ENCODE results near the gene DPH2.

The DPH2 gene

DNA sequence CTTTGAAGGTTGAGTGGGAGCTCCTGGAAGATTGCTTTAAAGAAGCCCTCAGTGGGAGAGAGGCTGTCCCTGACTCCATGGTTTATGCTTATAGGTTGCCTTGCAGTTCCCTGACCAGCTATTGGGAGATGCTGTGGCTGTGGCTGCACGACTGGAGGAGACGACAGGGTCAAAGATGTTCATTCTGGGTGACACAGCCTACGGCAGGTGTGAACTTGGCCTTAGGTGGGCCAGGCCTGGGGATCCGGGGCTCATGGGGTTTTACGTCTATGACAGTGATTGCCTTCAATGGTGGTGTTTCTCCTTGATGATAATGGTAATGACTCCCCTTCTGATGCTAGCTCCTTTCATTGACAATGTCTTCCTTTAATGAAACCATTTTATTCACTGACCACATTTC lies 692 bp downstream of the DPH2 start:
- DNase-seq: no peak

DNA sequence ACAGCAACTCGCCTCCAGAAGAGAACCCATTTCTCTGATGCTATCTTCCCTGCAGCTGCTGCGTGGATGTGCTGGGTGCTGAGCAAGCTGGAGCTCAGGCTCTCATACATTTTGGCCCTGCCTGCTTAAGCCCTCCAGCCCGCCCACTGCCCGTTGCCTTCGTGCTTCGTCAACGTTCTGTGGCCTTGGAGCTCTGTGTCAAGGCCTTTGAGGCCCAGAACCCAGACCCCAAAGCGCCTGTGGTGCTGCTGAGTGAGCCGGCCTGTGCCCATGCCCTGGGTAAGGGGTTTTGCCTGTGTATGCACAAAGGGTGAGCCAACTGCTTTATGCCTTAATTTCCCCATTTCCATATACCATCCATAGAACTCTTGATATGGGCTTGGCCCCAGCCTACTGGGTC lies 1.1 kb downstream of the DPH2 start:
- no peak for DNase-seq

DNA sequence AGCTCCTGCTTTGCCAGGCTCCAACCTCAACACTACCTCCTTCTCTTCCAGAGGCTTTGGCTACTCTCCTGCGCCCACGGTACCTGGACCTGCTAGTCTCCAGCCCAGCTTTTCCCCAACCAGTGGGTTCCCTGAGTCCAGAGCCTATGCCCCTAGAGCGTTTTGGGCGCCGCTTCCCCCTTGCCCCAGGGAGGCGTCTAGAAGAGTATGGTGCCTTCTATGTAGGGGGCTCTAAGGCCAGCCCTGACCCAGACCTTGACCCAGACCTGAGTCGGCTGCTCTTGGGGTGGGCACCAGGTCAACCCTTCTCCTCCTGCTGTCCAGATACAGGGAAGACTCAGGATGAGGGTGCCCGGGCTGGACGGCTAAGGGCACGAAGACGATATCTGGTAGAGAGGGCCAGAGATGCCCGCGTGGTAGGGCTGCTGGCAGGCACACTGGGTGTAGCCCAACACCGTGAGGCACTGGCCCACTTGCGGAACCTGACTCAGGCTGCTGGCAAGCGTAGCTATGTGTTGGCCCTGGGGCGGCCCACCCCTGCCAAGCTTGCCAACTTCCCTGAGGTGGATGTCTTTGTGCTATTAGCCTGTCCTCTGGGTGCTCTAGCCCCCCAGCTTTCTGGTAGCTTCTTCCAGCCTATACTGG lies 1.6 kb downstream of the DPH2 start:
- DNase-seq: no peak

DNA sequence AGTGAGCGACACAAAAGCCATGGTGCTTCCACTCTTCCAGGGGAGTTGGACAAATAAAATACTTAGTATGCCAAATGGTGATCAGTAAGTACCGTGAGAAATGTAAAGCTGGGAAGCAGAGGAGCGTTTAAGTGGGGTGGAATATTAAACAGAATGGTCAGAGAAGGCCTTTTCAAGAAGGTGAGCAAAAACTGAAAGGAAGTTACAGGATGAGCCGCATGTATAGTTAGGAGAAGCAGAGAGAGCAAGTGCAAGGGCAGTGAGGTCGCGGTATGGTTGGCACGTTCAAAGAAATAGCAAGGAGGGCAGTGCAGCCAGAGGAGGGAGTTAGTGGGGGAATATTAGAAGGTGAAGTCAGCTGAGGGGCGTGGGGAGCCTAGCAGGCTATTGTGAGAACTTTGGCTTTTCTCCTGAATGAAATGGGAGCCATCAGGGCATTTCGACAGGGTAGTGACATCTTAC lies 4.2 kb downstream of the DPH2 start:
- DNase-seq: no peak

DNA sequence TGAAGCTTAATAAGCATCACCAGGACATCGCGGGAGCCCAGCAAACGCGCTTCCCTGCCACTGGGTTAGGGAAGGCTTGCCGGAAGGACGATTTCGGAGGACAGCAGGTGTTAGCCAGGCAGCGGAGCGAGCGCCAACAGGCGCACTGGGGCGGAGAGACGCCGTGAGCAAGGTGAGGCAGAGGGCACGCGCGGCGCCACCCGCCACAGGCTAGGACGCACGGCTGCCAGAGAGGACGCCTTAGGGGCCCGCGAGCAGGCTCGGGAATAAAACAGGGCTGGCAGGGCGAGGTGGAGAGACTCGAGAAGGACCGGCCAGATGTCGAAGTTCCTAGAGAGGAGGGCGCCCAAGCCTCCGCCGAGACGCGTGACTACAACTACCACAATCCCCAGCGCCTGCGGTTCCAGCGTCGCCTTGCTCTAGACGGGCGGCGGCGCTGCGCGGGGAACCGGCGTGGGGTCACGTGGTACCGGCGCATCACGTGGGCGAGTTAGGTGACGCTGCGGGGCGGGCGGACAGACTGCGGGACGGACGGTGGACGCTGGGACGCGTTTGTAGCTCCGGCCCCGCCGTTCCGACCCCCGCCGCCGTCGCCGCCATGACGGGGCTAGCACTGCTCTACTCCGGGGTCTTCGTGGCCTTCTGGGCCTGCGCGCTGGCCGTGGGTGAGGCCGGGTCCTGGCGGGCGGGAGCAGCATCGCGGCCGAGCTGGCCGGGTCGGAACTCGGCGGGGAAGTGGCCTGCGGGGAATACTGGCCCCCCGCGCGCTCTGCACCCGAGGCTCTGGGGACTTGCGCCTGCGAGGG lies 4.8 kb downstream of the DPH2 start, which contains the start of gene ATP6V0B:
ATP6V0B (plus strand) TSS at position 518 of the 806 bp plus-strand sequence; CDS start at position 599, 81 bp downstream.
- DNase-seq: peak; percentile 97

DNA sequence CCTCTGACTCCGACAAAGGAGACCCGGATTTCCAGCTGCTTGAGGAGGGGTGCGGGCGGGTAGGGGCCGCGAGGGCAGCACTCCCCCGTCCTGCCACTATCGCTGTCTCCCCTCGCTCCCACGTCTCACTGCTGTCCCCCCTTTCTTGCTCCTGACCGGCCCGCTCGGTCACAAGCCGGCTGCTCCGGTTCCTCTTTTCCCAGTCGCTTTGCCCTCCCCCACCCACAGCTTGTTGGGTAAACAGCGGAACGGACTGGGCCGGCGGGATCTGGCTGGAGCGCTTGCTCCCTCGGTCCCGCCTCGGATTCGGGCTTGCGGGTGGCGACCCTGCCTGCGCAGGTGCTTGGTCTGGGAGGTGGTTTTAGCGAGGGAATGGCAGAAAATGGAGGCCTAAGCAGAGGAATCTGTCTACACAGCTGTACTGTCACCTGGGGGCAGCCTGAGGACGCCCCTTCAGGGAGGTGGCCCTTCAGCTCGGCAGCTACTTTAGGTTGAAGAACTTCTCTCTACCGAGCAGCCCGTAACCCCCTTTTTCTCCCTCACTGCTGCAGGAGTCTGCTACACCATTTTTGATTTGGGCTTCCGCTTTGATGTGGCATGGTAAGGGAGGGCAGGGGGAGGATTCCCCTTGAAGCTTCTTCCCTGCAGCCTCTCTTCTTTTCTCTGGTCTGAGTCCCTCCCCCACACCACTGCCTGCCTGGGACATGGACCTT lies 5.6 kb downstream of the DPH2 start:
- DNase-seq: peak; percentile 30

DNA sequence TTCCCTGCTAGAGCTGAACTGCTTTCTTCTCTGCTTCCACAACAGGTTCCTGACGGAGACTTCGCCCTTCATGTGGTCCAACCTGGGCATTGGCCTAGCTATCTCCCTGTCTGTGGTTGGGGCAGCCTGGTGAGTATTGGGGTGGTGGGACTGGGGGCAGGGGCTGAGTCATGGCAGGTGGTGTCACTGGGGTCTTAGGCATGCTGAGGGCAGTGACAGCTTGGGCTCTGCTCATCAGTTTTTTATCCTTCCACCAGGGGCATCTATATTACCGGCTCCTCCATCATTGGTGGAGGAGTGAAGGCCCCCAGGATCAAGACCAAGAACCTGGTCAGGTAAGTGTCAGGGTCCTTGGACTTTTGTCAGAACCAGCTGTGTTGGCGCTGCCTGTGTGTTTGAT lies 6.2 kb downstream of the DPH2 start:
- no peak for DNase-seq

DNA sequence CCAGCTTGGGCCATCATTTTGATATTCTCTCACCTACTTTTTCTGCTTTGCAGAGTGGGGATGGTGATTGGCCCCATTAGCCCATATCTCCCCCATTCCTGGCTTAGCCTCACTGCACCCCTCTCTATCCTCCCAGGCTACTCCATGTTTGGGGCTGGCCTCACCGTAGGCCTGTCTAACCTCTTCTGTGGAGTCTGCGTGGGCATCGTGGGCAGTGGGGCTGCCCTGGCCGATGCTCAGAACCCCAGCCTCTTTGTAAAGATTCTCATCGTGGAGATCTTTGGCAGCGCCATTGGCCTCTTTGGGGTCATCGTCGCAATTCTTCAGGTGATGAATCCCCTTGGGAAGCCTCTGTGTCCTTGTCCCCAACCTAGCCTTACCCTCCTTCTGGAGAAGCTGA lies 7.1 kb downstream of the DPH2 start:
- DNase-seq: no peak

DNA sequence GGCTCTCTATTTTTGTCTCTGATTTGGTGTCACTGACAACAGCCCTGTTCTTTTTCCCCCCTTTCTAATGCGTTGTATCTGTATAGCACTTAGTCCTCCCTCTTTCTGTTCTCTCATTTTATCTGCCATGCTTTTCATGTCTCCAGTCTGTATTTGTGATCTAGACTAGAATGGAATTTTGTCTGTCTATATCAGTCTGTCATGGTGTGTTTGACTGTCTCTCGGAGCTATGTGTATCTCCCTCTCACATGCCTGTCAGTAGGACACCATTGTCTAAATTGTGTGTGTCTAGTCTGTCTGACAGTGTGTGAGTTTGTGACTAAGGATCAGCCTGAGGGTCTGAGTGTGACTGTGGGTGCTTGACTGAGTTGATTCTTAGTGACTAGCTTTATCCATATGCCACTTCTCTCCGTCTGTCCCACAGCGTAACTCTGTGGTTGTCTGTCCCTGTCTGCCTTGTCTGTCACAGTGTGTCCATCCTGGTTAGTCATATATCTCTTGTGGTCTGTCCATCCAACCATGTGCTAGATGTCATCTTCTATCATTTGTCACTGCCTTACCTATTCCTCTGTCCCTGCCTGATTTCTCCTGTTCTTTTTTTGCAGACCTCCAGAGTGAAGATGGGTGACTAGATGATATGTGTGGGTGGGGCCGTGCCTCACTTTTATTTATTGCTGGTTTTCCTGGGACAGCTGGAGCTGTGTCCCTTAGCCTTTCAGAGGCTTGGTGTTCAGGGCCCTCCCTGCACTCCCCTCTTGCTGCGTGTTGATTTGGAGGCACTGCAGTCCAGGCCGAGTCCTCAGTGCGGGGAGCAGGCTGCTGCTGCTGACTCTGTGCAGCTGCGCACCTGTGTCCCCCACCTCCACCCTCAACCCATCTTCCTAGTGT lies 7.8 kb downstream of the DPH2 start:
- DNase-seq: no peak

DNA sequence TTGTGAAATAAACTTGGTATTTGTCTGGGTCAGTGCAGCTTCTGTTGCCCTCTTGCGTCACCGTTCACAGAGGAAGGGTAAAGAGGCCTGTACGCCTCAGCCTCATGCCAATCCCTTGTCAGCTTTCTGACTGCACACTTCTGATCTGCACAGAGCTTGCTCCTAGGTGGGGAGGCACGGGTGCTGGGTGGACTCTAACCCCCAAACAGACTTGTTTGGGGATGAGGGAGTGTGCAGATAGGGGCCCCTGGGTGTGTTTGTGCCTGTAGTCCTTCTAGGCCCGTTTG lies 8.4 kb downstream of the DPH2 start:
- DNase-seq: no peak

DNA sequence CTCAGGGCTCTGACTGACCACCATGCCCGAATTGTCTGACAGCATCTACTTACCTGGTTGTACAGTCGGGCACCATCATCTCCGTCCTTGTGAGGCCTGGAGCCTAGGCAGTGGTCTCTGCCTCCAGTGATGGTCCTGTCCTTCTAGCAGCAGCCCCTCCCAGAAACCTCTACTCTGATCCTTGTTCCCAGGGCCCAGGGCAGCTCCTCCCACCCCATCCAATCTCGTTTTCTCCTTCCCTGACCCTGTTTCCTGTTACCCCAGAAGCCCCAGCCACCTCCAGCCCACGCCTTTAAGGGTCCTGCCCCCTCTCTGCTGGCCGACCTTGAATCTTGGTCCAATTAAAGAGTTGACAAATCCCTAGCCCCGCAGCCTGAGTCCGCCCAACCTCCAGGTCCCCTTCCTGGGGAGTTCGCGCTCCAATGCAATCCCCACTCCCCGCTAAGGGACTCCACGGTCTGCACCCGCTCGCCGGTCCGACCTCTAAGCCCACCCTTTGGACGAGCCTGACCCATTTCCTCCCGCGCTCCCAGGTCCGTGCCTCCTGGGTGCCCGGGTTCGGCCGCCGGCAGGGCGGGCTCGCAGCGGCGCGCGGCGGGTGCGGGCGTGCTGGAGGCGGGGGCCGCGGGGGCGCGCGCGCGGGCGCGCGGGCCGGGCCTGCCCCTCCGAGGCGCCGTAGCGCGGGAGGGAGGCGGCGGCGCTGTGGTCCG lies 8.9 kb downstream of the DPH2 start, which contains the start of gene B4GALT2:
B4GALT2 (plus strand) TSS at position 660 of the 710 bp plus-strand sequence. CDS start 1,951 bp downstream, outside the sequence.
- DNase-seq: peak; percentile 24

DNA sequence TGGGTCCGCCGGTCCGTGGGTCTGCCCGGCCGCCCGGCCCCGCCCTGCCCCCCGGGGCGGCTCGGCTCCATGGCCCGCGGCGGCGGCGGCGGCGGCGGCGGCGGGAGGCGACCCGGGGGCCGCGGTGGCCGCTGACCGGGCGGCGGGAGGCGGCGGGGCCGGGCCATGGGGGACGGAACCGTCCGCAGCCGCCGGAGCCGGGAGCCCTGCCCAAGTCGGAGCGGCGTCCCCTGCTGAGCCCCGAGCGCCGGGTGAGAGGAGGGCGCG lies 9.4 kb downstream of the DPH2 start:
- no peak for DNase-seq

DNA sequence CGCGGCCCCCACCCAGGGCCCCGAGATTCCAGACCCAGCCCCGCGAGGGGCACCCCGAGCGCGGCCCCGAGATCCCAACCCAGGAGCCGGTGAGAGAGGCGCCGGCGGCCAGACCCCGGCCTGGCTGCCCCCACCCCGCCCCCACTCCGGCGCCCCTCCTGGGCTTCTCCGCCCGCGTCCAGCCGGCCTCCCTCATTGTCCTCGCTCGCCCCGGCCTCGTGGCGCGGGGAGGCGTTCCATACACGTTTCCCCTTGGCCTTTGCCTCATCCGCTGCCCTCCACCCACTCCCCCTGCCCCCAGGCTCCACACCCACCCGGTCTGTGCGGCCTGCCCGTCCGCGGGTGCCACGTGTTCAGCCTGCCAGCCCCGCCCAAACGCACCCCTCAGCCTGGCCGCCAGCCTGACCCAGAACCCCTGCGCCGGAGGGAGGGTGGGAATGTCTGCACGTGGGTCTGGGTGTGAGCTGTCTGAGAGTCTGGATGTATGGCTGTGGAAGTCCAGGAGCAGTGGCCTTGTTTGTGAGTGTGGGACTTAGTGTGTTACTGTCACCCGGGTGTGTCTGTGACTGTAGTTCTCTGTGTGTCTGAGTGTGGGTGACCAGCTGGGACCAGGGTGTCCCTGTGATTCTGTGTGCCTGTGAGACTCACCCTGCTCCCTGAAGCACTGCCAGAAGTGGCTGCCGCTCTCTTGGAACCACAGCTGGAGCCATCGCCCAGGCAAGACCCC lies 9.9 kb downstream of the DPH2 start:
- peak; percentile 29 for DNase-seq

DNA sequence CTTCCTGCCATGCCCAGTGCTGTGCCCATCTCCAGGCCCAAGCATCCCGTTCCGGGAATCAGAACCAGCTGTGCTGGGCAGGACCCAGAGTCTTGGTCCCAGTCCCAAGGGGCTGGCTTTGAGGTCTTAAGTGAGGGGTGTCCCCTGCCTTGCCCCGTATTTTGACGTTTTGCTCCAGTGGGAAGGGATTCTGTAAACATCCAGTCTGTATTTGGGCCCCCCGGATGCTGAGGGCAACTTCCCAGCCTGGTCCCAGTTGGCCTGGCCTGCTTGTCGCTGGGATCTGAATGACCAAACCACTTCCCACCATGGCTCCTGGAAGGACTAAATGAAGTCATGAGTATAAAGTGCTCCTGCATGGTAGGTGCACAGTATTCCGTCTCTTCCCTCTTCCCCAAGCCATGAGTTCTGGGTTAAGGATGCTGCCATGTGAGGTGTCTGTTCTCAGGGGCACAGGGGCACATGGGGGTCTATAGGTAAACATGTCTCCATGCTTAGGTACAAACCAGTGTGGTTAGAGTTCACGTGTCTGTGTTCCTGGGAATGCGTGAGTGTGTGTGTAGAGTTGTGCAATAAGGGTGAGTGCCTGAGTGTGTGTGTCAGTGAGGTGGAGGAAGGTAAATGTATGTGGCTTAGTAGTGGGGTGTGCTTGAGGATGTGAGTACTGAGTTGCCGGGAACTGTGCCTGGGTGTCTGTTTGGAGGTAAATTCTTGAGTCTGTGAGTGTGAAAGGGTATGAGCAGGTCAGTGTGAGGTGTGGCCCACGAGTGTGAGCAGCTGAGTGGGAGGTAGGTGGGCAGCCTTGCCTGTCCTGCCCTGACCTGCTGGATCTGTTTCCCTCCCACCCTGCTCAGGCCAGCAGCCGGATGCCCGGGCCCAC lies 10.7 kb downstream of the DPH2 start:
- DNase-seq: no peak

DNA sequence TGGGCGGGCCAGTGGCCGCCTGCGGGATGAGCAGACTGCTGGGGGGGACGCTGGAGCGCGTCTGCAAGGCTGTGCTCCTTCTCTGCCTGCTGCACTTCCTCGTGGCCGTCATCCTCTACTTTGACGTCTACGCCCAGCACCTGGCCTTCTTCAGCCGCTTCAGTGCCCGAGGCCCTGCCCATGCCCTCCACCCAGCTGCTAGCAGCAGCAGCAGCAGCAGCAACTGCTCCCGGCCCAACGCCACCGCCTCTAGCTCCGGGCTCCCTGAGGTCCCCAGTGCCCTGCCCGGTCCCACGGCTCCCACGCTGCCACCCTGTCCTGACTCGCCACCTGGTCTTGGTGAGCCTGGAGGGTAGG lies 11.3 kb downstream of the DPH2 start:
- no peak for DNase-seq

DNA sequence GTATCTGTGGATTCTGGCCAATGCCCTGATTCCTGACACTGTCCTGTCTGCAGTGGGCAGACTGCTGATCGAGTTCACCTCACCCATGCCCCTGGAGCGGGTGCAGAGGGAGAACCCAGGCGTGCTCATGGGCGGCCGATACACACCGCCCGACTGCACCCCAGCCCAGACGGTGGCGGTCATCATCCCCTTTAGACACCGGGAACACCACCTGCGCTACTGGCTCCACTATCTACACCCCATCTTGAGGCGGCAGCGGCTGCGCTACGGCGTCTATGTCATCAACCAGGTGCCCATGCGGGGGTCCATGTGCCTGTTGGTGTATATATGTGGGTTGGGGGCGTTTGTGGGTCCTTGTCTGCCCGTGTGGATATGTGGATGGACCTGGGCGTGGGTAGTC lies 11.8 kb downstream of the DPH2 start:
- no peak for DNase-seq

DNA sequence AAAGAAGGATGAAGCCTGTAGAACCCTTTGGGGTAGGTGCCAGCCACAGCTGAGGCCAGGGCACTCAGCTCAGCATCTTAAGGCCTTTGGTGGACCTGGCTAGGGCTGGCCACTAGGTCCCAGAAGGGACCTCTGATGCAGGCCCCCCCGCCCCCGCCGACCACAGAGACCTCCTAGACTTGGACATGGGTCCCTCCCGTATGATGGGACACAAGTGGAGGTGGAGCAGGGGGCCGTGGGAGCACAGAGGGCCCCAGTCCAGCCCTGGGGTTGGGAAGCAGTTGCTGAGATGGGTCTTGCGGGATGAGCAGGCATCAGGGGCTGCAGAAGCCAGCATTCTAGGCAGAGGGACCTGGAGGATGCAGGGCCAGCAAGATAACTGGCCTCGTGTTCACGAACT lies 12.4 kb downstream of the DPH2 start:
- DNase-seq: no peak

DNA sequence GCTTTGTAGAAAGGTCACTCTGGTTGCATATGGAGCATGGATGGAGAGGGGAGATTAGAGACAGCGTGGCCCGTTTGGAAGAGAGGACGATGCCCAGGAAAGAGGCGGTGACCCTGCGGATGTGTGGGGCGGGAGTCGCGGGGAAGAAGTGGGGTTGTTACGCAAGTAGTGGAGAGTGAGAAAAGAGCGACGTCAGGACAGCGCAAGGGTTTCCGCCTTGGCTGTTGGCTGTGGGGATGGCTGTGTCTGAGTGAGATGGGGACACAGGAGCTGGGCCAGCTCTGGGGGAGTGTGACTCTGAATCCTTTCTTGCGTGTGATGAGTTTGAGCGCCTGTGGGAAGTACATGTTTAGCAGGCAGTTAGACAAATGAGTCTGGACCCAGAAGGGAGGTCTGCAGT lies 13.0 kb downstream of the DPH2 start:
- DNase-seq: no peak

DNA sequence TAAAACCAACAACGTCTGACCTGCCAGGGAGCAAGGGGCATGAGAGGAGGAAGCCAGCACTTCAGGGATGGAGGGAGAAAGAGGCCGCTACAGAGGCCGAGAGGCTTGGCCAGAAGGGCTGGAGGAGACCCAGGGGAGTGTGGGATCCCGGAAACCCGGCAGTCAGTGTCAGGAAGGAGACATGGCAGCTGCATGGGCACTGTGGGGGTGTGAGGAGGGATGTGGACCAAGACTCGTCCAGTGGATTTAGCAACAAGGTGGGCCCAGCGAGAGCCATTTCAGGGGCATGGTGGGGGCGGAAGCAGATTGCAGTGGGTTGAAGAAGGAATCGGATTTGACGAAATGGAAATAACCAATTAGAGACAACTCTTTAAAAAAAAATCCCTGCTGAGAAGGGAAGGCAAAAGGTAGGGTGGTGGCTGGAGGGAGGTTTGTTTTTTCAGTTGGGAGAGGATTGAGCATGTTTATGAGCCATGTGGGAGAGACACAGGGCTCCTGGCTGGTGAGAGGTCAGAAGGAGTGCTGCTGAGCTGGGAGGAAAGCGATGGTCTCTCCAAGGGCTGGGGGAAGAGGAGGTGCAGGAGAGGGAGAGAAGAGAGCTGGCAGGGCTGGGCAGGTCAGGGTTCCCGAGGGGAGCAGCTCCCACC lies 13.6 kb downstream of the DPH2 start:
- no peak for DNase-seq

DNA sequence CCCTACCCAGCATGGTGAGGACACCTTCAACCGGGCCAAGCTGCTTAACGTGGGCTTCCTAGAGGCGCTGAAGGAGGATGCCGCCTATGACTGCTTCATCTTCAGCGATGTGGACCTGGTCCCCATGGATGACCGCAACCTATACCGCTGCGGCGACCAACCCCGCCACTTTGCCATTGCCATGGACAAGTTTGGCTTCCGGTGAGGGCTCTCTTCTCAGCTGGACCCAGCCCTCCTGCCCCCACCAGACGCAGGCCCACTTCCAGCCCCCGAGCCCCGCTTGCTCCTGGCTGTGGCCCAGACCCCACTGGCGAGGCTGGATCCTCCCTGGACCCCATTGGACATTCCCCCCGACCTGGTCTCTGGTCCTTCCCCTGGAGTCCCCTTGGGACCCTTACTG lies 15.0 kb downstream of the DPH2 start:
- no peak for DNase-seq

Measured in stimulated activated CD4-positive, alpha-beta T cell treated with anti-CD3 and anti-CD28 coated beads, Interleukin-4, amount 100 ng/mL, for 24 hours (primary cell).